Urothelium cell line (cell line): Measurements from ENCODE around the gene MOK.

Source experiments
- DNase-seq: peaks from one replicate; pipeline ENCODE4 v3.0.0; 2011; ENCODE audit warnings: low spot score, mixed read lengths
- FAIRE-seq: peaks from 2 replicates; lab custom pipeline; 2011; peaks lifted over from hg19 to GRCh38; lab: Jason Lieb, UNC

Gene MOK

DNA sequence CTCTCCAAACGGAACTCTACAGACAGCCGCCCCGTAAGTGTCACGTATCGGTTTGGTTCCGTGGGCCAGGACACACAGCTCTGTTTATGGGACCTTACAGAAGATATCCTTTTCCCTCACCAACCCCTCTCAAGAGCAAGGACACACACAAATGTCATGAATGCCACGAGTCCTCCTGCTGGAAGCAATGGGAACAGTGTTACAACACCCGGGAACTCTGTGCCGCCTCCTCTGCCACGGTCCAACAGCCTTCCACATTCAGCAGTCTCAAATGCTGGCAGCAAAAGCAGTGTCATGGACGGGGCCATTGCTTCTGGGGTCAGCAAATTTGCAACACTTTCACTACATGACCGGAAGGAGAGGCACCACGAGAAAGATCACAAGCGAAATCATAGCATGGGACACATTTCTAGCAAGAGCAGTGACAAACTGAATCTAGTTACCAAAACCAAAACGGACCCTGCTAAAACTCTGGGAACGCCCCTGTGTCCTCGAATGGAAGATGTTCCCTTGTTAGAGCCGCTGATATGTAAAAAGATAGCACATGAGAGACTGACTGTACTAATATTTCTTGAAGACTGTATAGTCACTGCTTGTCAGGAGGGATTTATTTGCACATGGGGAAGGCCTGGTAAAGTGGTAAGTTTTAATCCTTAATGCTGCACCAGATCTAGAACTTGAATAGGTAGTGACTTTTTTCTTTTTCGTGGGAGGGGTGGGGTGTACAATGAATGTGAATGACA is 95.6 kb downstream of the MOK start:
- FAIRE-seq: no peak

DNA sequence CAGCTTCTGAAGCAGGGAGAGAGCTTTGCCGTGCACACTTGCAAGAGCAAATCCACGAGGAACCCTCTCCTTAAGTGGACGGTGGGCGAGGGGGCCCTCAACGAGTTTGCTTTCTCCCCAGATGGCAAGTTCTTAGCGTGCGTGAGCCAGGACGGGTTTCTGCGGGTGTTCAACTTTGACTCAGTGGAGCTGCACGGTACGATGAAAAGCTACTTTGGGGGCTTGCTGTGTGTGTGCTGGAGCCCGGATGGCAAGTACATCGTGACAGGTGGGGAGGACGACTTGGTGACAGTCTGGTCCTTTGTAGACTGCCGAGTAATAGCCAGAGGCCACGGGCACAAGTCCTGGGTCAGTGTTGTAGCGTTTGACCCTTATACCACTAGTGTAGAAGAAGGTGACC is 96.2 kb downstream of the MOK start:
- DNase-seq (no peak), FAIRE-seq (no peak)

More for the DNA sequence above, 95.6 kb downstream of the MOK start:
- no peak for DNase-seq

DNA sequence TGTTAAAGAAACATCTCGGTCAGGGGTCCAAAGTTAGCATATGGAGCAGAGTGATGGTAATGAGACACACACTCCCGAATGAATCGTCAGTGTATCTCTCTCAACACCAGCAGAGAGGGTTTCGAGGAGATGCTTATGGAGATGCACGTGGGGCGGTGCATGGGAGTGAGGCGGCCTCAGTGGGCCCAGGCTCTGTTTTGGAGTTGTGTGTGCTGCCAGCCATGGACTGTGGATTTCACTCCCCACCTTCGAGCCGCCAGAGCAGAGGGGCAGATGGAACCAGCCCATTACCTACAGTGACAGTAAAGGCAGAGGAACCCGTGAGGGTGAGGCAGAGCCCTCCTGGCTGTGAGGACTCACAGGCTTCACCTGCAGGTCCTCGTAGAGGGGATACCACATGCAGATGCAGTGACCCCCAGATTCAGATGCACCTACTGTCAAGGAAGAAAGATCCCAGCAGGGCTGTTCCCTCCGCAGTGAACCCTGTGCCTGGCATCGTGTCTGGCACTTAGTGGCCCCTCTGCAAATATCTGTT is 97.1 kb downstream of the MOK start:
- no peak for DNase-seq
- no peak for FAIRE-seq

DNA sequence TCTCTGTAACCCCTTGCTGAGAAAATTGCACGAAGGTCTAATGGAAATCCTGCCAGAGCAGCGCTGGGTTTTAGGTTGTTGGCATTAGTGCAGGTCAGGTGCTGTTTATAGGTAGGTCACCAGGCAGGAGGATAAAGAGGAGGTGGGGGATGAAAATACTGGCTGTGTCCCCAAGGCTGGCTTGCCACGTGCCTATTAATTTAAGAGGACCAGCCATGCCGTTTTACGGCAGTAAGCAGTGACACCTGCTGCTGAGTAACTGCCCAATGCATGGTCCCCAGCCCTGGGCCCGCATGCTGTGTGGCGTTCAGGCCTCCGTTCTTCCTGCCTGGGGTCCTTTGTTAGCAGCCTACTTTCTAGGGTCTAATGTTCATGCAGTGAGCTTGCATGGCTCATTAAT is 98.0 kb downstream of the MOK start:
- DNase-seq (no peak), FAIRE-seq (no peak)

DNA sequence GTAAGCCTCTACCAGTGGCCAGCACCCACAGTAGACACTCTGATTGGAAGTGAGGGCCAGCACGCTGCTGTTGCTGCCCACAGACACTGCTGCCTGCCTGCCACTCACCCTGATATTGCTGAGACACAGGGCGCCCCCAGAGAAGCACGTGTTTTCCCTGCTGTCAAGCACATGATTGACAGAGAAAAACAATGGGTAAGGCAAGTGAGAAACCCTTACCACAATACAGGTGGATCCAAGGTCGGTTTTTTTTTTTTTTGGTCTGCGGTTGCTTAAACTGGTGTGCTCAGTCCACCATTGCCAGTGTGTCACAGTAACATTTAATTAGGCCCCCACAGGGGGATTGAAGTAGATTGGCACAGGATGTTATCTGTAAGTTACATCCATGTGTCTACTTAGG is 99.4 kb downstream of the MOK start:
- no peak for DNase-seq
- FAIRE-seq: no peak

DNA sequence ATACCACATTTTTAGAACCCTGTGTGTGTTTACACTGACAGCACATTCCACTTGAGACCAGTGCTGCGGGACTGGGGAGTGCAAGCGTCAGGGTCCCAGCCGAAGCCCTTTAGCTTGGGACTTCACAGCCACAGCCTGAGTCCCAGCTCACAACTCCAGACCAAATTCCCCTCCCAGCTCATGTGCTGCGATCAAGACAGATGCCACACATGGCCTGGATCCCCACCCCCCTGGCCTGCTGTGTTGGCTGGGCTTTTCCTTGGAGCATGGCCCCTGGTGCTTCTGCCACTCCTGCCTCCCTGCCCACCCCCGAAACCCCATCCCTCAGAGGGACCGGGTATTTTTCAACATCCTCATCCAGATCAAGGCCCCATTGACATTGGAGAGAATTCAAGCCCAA is 101.6 kb downstream of the MOK start:
- no peak for FAIRE-seq
- no peak for DNase-seq

DNA sequence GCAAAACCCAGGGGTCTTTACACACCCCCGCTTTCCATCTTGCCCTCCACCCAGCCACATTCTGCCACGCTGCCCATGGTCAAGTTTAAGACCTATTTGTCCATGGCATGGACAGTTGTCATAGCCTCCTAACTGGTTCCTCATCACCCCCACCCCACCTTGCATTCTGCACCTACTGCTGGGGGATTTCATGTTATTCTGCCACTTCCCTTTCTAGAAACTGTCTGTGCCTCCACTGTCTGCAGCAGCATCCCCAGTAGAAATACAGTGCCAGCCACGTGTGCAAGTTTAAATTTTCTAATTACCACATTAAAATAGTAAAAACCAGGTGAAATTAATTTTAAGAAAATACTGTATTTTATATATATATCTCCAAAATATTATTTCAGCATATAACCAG is 102.0 kb downstream of the MOK start:
- DNase-seq (no peak), FAIRE-seq (no peak)

DNA sequence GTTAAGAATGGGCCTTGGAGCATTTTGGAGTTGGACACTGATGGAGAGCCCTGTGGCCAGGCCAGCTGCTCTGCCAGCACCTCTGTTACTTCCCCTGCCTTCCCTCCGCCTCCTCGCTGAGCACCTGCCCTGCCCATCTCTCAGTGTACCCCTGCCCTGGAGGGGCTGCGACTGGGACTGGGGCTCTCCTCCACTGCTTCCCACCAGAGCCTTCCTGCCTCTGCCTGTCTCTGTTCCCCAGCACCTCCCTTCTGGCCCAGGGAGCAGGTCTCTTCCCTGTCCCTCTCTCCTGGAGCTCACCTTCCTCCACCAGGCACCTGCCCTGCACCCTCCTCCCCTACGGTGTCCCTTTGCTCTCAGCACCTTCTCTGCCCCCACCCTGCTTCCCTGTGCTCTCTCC is 103.2 kb downstream of the MOK start:
- FAIRE-seq (no peak), DNase-seq (no peak)

DNA sequence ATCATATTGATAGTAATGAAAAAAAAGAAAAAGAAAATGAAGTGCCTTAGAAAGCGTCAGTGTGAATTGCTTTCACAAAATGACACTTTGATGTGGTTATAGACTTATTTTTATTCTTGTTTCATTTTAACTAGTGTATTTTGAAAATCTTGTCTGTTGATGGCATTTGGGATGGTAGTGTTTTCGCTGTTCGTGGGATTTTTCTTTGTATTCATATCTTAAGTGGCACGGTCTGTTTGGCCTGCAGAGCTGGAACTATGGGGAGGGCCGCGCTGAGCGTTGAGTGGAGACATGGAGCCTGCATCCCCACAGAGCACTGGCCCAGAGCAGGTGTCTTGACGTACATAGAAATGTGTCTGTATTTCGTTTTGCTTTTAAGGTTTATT is 103.6 kb downstream of the MOK start:
- FAIRE-seq (no peak), DNase-seq (no peak)

DNA sequence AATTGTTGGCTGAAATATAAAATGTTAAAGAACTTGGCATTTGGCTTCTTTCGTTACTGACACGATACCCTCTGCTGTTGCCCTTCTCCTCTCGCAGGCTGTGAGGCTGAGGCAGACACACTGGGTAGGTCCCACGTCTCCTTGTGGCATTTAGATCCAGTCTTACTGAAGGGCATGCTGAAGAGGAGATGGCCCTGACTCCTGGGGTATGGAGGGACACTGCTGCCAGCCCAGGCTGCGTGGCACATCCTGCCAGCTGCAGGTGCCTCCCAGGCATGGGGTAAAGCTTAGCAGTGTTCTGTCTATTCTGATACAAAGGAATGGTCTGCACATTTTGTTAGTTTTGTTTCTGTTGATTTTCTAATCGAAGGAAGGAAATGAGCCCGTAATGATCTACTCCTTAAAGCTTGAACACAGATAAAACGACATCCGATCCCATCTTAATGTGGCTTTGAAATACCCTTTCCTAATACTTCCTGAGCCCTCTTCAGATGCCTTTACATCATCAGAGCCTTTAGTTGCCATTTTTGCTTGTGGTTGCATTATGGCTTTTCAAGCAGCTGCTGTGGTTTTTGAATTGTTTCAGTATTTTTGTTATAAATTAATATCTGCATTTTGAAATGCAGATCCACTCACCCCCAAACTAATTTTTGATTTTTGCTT is 104.1 kb downstream of the MOK start:
- DNase-seq (no peak), FAIRE-seq (no peak)

DNA sequence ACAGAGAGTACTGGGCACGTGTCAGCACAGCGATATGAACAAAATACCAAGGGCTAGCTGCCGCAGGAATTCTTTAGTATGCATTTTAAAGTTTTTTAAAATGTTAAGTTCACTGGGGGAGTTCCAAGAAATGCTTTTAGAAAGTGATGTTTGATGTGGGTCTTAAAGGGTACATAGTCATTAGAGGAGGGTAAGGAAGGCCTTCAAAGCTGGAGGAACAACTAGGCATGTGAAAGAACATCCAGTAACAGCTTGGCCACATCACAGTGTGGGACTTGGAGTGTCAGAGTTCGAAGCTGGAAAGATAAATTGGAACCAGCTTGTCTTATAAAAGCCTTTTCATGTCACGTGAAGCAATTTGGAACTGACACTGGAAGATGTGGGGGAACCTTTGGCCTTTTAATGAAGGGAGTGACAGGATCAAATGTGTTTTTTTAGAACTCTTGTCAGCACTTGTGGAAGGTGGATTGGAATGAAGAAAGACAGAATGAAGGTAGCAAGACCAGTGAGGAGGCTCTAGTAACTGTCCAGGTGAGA is 107.6 kb downstream of the MOK start:
- DNase-seq (no peak), FAIRE-seq (no peak)

DNA sequence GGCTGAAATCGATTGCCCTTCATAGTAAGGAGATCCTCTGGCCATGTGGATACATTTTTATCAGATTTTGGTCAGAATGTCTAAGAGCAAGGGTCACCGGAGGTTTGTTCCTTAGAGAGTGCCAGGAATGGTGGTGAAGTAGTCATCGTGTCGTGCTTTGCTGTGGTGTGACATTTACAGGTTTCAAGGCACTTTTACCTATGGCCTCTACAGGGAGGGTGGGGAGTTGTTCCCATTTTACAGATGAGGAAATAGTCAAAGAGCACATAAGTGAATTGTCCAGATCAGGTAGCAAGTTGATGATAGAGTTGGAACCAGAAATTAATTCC is 108.1 kb downstream of the MOK start:
- no peak for DNase-seq

DNA sequence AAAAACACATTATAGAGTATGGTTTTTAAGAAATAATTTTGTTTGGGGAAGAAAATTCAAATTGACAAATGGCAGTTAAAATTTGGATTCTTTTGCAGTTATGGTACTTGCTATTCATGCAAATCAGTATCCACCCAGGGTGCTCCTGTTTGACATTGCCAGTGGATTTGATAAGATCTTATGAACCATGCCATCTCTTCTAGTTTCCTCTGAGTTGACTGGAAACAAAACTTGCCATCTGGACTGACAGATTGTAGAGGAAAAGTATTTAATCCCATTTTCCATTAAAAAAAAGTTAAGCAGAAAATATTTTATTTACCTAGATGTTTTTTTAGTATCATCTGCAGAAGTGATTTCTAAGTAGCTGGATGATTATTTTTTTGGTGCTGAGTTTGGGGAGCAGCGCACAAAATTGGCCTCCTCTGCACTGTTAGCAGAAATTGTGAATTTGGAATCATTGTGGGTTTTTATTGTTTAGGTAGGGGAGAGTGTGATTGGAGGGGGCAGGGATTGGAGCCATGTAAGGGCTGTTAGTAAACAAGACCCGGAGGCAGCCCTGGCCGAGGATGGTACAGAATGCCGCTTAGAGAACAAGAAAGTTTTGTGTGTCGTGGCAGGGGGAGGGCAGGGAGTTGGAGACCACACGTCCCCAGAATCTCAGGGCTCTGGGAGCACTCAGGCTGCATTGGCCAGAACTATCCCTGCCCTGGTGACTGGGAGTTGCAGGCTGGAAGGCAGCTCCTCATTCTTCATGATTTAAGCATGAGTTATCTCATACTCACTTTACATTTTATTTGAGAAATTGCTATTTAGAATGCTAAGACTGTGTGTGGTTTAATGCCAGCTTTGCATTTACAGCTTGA is 108.7 kb downstream of the MOK start:
- DNase-seq (no peak), FAIRE-seq (no peak)

More for the DNA sequence above, 108.1 kb downstream of the MOK start:
- no peak for FAIRE-seq

DNA sequence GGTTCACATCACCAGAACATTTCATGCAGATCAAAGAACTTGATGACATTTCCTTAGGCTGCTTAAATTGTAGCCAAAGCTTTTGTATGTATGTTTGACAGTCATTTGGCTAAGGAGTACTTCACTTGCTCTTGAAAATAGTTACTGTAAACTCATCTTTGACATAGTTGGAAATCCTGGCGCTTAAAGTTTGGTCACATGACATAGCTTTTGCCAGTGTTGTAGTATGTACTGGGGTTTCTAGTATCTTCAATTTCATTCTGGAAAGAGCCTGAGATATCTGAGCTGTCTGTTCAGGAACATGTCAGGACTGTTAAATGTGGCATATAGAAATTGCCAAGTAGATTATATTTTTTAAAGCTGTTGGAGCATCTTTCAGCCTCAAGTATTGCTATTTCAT is 109.5 kb downstream of the MOK start:
- no peak for DNase-seq
- FAIRE-seq: no peak

DNA sequence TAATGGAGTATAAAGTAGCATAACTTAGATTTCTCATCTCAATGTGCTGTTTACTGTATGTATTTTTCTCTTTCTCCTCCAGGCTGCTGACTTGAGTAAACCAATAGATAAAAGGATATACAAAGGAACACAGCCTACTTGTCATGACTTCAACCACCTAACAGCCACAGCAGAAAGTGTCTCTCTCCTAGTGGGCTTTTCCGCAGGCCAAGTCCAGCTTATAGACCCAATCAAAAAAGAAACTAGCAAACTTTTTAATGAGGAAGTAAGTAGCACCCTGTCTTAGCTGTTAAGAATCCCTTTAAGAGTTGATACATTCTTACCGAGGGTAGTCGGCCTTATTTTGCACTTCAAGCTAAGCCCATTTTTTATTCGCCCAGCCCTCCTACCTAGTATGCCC is 110.1 kb downstream of the MOK start:
- FAIRE-seq (no peak), DNase-seq (no peak)

DNA sequence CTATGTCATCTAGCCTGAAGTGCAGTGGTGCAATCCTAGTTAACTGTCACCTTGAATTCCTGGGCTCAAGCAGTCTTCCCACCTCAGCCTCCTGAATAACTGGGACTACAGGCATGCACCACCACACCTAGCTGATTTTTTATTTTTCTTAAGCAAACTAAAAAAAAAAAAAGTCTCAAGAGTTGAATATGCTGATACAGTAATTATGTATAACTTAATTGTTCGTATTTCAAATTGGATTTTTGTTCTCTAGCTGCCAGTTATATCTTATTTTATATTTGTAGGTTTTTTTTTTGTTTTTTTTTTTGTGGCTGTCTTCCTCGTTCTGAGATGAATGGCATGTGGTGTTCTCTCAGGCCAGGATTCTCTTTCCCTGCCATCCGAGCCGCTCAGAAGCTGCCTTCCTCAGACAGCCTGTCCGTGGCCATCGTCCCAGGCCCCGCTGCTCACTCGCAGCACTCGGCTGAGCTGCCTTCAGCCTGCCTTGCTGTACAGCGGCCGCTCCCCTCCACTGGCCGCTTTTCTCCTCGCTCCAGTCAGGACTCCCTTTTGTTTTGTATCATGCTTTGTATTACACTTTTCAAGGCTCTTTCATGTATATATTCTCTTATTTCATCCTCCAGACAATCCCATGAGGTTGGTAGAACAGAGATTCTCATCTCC is 112.0 kb downstream of the MOK start:
- FAIRE-seq: no peak

DNA sequence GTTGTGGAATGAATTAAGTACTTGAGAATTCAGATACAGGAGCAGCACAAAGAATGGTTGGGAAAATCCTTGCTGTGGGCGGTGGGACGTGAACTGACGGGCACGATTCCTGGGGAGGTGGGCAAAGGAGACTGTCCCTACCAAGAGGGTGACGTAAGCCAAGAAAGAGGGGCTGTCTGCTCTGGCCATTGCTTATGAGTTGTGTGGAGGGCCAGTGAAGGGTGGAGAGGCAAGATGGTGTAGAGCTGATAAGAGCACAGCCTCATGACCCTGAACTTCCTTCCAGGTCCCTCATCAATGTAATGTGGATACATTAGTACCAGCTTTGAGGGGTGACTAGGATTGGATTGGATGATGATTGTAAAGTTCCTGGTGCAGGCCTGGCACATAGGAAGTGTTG is 115.1 kb downstream of the MOK start:
- no peak for DNase-seq
- no peak for FAIRE-seq

More for the DNA sequence above, 112.0 kb downstream of the MOK start:
- no peak for DNase-seq

DNA sequence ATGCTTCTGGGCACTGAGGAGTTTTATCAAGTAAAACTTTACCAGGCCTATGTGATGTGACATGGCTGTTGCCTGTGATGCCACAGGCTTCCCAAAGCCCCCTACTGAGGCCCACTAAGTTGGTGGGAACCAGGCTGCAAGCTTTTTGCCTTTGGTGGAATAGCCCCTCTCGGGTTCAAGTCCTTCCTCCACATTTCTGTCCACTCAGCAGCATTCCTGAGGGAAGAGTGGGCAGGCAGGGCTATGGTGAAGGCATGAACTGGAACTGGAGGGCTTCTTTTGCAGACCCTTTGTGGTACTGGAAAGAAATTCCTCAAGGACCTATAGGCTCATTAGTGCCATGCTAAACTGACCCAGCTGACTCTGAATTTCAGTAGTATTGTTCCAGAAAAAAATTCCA is 116.8 kb downstream of the MOK start:
- DNase-seq (no peak), FAIRE-seq (no peak)

DNA sequence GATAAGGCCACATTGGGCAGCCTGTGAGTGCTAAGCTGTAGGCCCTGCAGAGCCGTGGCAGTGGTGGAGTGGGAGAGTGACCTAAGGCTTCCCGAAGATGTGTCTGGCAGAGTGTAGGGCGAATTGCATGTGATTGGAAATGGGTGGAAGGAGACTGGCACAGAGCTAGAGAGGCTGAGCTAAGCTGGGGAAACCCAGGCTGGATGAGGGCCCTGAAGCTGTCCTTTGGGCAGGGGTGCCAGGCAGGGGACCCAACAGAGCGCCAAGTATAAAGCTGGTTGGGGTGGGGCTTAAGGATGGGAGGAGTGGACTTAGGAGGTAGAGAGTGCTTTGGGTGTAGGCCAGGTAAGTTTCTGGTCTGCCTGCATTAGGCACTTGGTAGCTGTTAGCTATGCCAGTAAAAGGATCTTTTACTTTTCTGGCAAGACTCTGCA is 117.4 kb downstream of the MOK start:
- DNase-seq: no peak
- no peak for FAIRE-seq

DNA sequence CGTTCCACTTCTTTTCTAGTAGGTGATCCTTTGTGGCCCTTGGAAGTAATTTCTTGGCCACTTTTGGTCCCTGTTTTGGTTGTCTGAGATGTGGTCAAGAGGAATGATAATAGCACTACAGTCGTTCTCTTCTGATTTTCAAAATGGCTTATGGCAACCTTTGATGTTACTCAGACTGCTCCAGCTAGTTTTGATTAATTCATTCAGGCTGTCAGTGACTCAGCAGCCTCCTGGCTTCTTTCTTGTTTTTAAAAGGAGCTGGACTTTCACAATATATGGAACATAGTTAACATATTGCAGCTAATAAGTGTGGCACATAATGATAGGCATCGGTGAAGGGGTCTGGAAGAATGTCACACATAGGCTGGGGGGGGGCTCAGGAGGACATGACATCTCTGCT is 117.9 kb downstream of the MOK start:
- DNase-seq: no peak
- no peak for FAIRE-seq

DNA sequence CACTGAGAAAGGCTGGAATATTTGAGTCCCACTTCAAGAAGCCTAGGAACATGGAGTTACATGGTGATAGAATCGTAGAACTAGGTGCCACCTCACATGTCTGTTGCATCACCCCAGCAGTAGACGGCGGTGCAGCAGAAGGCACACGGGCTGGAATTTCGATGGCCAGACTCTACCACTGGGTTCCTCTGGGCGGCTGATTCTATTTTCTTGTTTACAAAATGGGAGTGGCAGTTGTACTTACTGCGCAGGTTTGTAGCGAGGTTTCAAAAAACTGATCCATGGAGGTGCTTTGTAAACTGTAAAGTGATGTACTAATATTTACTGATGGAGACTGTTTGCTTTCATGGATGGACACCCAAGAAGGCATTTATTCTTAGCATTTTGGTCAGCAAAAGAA is 119.6 kb downstream of the MOK start:
- no peak for DNase-seq
- FAIRE-seq: no peak
